ENCODE data around the gene PEMT. TPM values are rescaled to one million over a fixed set of nuclear protein-coding genes. Genes with fewer than 3 reads are reported as not detected.

Gene PEMT
- total RNA-seq, 1 donor from 2014 or later, result 87.2 TPM

- H3K27me3 ChIP-seq (ENCODE audit: control insufficient read depth, insufficient read depth, low read length), result peaks cover 7% of the 10 kb centered on the region
- no peak for DNase-seq (ENCODE audit: low read depth)
- H3K4me3 ChIP-seq (ENCODE audit: low read depth, low read length), result no peak overlapping the region
- H3K36me3 ChIP-seq (ENCODE audit: control insufficient read depth, insufficient read depth, low read length), result no peaks in the 10 kb centered on the region
- TF ChIP-seq CTCF (IDR thresholded peaks at IDR 0.05; ENCODE audit: insufficient read depth, low read length, poor library complexity, severe bottlenecking), result no peak
These were observed 15.0 kb upstream of the PEMT start for GRCh38 chr17:17606416-17607000.

GRCh38 chr17:17605729-17606088, 14.2 kb upstream of the PEMT start:
- Histone ChIP-seq H3K36me3 (ENCODE audit: control insufficient read depth, insufficient read depth, low read length) (no peaks in the 10 kb centered on the region), H3K4me3 (ENCODE audit: low read depth, low read length) (no peak overlapping the region), H3K27me3 (ENCODE audit: control insufficient read depth, insufficient read depth, low read length) (peaks cover 7% of the 10 kb centered on the region)
- no peak for DNase-seq (ENCODE audit: low read depth)
- no peak for TF ChIP-seq CTCF (IDR thresholded peaks at IDR 0.05; ENCODE audit: insufficient read depth, low read length, poor library complexity, severe bottlenecking)

GRCh38 chr17:17605083-17605728, 13.7 kb upstream of the PEMT start:
- no peak overlapping the region for H3K4me3 ChIP-seq (ENCODE audit: low read depth, low read length)
- no peak for DNase-seq (ENCODE audit: low read depth)
- no peak for TF ChIP-seq CTCF (IDR thresholded peaks at IDR 0.05; ENCODE audit: insufficient read depth, low read length, poor library complexity, severe bottlenecking)
- H3K36me3 ChIP-seq (ENCODE audit: control insufficient read depth, insufficient read depth, low read length), result no peaks in the 10 kb centered on the region
- H3K27me3 ChIP-seq (ENCODE audit: control insufficient read depth, insufficient read depth, low read length), result peaks cover 7% of the 10 kb centered on the region

GRCh38 chr17:17603895-17604225, 12.4 kb upstream of the PEMT start:
- peaks cover 7% of the 10 kb centered on the region for H3K27me3 ChIP-seq (ENCODE audit: control insufficient read depth, insufficient read depth, low read length)
- H3K4me3 ChIP-seq (ENCODE audit: low read depth, low read length), result no peak overlapping the region
- no peaks in the 10 kb centered on the region for H3K36me3 ChIP-seq (ENCODE audit: control insufficient read depth, insufficient read depth, low read length)
- no peak for DNase-seq (ENCODE audit: low read depth)
- TF ChIP-seq CTCF (IDR thresholded peaks at IDR 0.05; ENCODE audit: insufficient read depth, low read length, poor library complexity, severe bottlenecking), result no peak

- Histone ChIP-seq H3K36me3 (ENCODE audit: control insufficient read depth, insufficient read depth, low read length) (no peaks in the 10 kb centered on the region), H3K4me3 (ENCODE audit: low read depth, low read length) (no peak overlapping the region), H3K27me3 (ENCODE audit: control insufficient read depth, insufficient read depth, low read length) (peaks cover 7% of the 10 kb centered on the region)
- DNase-seq (ENCODE audit: low read depth), result no peak
- no peak for TF ChIP-seq CTCF (IDR thresholded peaks at IDR 0.05; ENCODE audit: insufficient read depth, low read length, poor library complexity, severe bottlenecking)
These were observed 11.8 kb upstream of the PEMT start for GRCh38 chr17:17603178-17603894.
